Mesendoderm (in vitro differentiated cells): ENCODE measurements around the gene MMP14. TPM values are rescaled to one million over a fixed set of nuclear protein-coding genes. Genes with fewer than 3 reads are reported as not detected.
"Not testable (repeated sequence)": the region's sequence is repeated elsewhere in the genome, so short reads cannot be mapped to it uniquely, and the experiment has no call there.

Source experiments
- DNase-seq: peaks from one replicate; pipeline ENCODE4 v3.0.0; 2013
- H2AK5ac ChIP-seq: 2 replicates; pipeline ENCODE4 v1.6.1; 2013; ENCODE audit warnings: low read length, inconsistent platforms
- H2BK120ac ChIP-seq: 2 replicates; pipeline ENCODE4 v1.6.1; 2013; ENCODE audit warnings: low read depth, mild to moderate bottlenecking, low read length, moderate library complexity, mixed read lengths
- H2BK15ac ChIP-seq: replicated peaks from 2 replicates; pipeline ENCODE4 v1.6.1; 2013; ENCODE audit warnings: low read depth, mild to moderate bottlenecking, moderate library complexity
- H2BK5ac ChIP-seq: 2 replicates; pipeline ENCODE4 v1.6.1; 2013; ENCODE audit warnings: low read length, inconsistent platforms
- H3K18ac ChIP-seq: 2 replicates; pipeline ENCODE4 v1.6.1; 2013; ENCODE audit warnings: mild to moderate bottlenecking, low read length, mixed read lengths
- H3K23ac ChIP-seq: one replicate; pipeline ENCODE4 v1.6.1; 2013; ENCODE audit warnings: low read length
- H3K27ac ChIP-seq: 2 replicates; pipeline ENCODE4 v1.5.1; 2013; ENCODE audit warnings: low read depth, mild to moderate bottlenecking, inconsistent platforms, low read length, moderate library complexity
- H3K27me3 ChIP-seq: 2 replicates; pipeline ENCODE4 v1.6.1; 2013; ENCODE audit warnings: low read length, control low read depth, mild to moderate bottlenecking, inconsistent platforms; ENCODE audit not compliant: insufficient read depth, poor library complexity
- H3K36me3 ChIP-seq: 2 replicates; pipeline ENCODE4 v1.6.1; 2013; ENCODE audit warnings: low read length, inconsistent platforms; ENCODE audit not compliant: control insufficient read depth, insufficient read depth
- H3K4ac ChIP-seq: one replicate; pipeline ENCODE4 v1.6.1; 2013; ENCODE audit warnings: low read depth, mild to moderate bottlenecking, low read length, moderate library complexity
- H3K4me1 ChIP-seq: 2 replicates; pipeline ENCODE4 v1.6.1; 2013; ENCODE audit warnings: low read depth, low read length, inconsistent platforms; ENCODE audit not compliant: control insufficient read depth
- H3K4me2 ChIP-seq: 2 replicates; pipeline ENCODE4 v1.6.1; 2013; ENCODE audit warnings: low read length
- H3K4me3 ChIP-seq: 2 replicates; pipeline ENCODE4 v1.5.1; 2013; ENCODE audit warnings: mild to moderate bottlenecking, low read length
- H3K56ac ChIP-seq: one replicate; pipeline ENCODE4 v1.6.1; 2013; ENCODE audit warnings: low read length
- H3K79me1 ChIP-seq: 2 replicates; pipeline ENCODE4 v1.6.1; 2013; ENCODE audit warnings: low read length, inconsistent platforms
- H3K79me2 ChIP-seq: 2 replicates; pipeline ENCODE4 v1.6.1; 2013; ENCODE audit warnings: mild to moderate bottlenecking, low read length; ENCODE audit not compliant: control insufficient read depth, insufficient read depth
- H3K9ac ChIP-seq: 2 replicates; pipeline ENCODE4 v1.6.1; 2013; ENCODE audit warnings: low read length, inconsistent platforms
- H4K5ac ChIP-seq: one replicate; pipeline ENCODE4 v1.6.1; 2013; ENCODE audit warnings: low read length
- H4K8ac ChIP-seq: one replicate; pipeline ENCODE4 v1.6.1; 2013; ENCODE audit warnings: low read depth, mild to moderate bottlenecking, control low read depth, low read length, moderate library complexity
- WGBS: extraction: QIAGEN DNeasy Blood & Tissue Kit; methylation state at CpG from one replicate; pipeline ENCODE4 v1.1.7; 2013; ENCODE audit warnings: low lambda C conversion rate, missing lambda C conversion rate; ENCODE audit not compliant: insufficient coverage; ENCODE audit errors: extremely low coverage; 5-methylcytosine and 5-hydroxymethylcytosine counted together
- polyA plus RNA-seq, 2 experiments: library from polyadenylated mRNA; stranded (reverse); fragments of 200-250 nt; gene quantifications; one replicate each; pipeline ENCODE4 v1.2.3, GENCODE V29; 2013

The MMP14 gene
- 188 TPM for polyA plus RNA-seq (2013, experiment 1 of 2)
- polyA plus RNA-seq (2013, experiment 2 of 2): 174 TPM

GRCh38 chr14:22836301-22837113, at the start of gene MMP14:
TSS of gene MMP14 (plus strand) at chr14:22836585. CDS start at chr14:22836818, 233 bp downstream.
- WGBS: no CpG with 5 or more reads among the region's 46 CpGs

GRCh38 chr14:22786685-22787084, 49.7 kb upstream of the MMP14 start:
- H3K79me2 ChIP-seq: no peaks in the 10 kb centered on the region
- no peak overlapping the region for H2BK120ac ChIP-seq
- no peak overlapping the region for H3K4me3 ChIP-seq
- no peak overlapping the region for H3K4ac ChIP-seq
- no peak overlapping the region for H3K27ac ChIP-seq
- H2AK5ac ChIP-seq: no peak overlapping the region
- no peak overlapping the region for H3K18ac ChIP-seq
- no peak overlapping the region for H2BK15ac ChIP-seq
- H3K4me2 ChIP-seq: no peak overlapping the region
- no CpG with 5 or more reads among the region's 4 CpGs for WGBS
- H3K4me1 ChIP-seq: no peaks in the 10 kb centered on the region
- H3K27me3 ChIP-seq: no peaks in the 10 kb centered on the region
- no peaks in the 10 kb centered on the region for H3K79me1 ChIP-seq
- H4K5ac ChIP-seq: no peak overlapping the region
- H3K56ac ChIP-seq: no peak overlapping the region
- no peaks in the 10 kb centered on the region for H3K36me3 ChIP-seq
- no peak overlapping the region for H2BK5ac ChIP-seq
- DNase-seq: no peak
- H3K9ac ChIP-seq: no peak overlapping the region
- H3K23ac ChIP-seq: no peak overlapping the region
- no peak overlapping the region for H4K8ac ChIP-seq

More at GRCh38 chr14:22836301-22837113, at the start of gene MMP14:
- Histone ChIP-seq H3K79me2 (peaks cover 33% of the 10 kb centered on the region), H3K4me1 (peaks cover 12% of the 10 kb centered on the region), H3K23ac (peak within 1 kb of the TSS; percentile 100), H3K4me2 (peak within 1 kb of the TSS; percentile 95), H2BK120ac (peak within 1 kb of the TSS; percentile 47), H3K9ac (peak within 1 kb of the TSS; percentile 99), H4K5ac (no peak within 1 kb of the TSS), H2AK5ac (peak within 1 kb of the TSS; percentile 77), H3K4ac (peak within 1 kb of the TSS; percentile 88), H3K36me3 (peaks cover 4% of the 10 kb centered on the region), H3K56ac (peak within 1 kb of the TSS; percentile 98), H3K79me1 (peaks cover 17% of the 10 kb centered on the region), H2BK15ac (no peak within 1 kb of the TSS), H3K18ac (peak within 1 kb of the TSS; percentile 84), H3K27ac (peak within 1 kb of the TSS; percentile 92), H3K4me3 (peak within 1 kb of the TSS; percentile 86), H4K8ac (no peak within 1 kb of the TSS), H3K27me3 (no peaks in the 10 kb centered on the region), H2BK5ac (peak within 1 kb of the TSS; percentile 47)
- peak; percentile 95 for DNase-seq

DNA sequence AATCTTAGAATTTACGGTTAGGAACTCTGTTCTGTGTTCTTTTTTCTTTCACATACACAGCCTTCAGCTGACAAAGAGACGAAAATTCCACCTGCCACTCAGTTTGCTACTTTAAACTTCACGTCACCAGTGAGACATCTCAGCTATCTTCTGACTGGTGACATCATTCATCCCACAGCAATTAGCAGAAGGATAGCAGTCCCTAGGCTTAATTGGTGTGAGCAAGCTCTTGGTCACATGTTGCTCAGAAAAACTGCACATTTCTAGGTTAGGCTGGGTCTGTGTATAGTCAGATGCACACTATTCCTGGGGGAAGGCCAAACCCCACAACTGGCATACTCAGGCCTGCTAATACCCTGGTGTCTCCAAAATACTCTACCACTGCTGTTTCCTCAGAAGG, 45.1 kb upstream of the MMP14 start:
- WGBS: no CpG with 5 or more reads among the region's 3 CpGs
- Histone ChIP-seq H3K9ac (no peak overlapping the region), H4K8ac (no peak overlapping the region), H3K4me3 (no peak overlapping the region), H3K56ac (no peak overlapping the region), H3K4me2 (no peak overlapping the region), H2AK5ac (no peak overlapping the region), H3K23ac (no peak overlapping the region), H3K4ac (no peak overlapping the region), H3K27me3 (no peaks in the 10 kb centered on the region), H3K4me1 (peaks cover under 1% of the 10 kb centered on the region), H2BK5ac (no peak overlapping the region), H4K5ac (no peak overlapping the region), H3K79me1 (no peaks in the 10 kb centered on the region), H2BK120ac (no peak overlapping the region), H3K36me3 (no peaks in the 10 kb centered on the region), H2BK15ac (no peak overlapping the region), H3K27ac (no peak overlapping the region), H3K79me2 (no peaks in the 10 kb centered on the region), H3K18ac (no peak overlapping the region)
- no peak for DNase-seq

GRCh38 chr14:22792158-22792557, 44.2 kb upstream of the MMP14 start:
- Histone ChIP-seq H4K5ac (no peak overlapping the region), H3K36me3 (no peaks in the 10 kb centered on the region), H3K23ac (no peak overlapping the region), H3K56ac (no peak overlapping the region), H3K27me3 (no peaks in the 10 kb centered on the region), H2AK5ac (no peak overlapping the region), H3K27ac (no peak overlapping the region), H3K4ac (no peak overlapping the region), H3K79me1 (no peaks in the 10 kb centered on the region), H3K9ac (no peak overlapping the region), H3K4me2 (no peak overlapping the region), H3K4me3 (no peak overlapping the region), H3K4me1 (peaks cover 4% of the 10 kb centered on the region), H4K8ac (no peak overlapping the region), H3K18ac (no peak overlapping the region), H3K79me2 (no peaks in the 10 kb centered on the region), H2BK15ac (no peak overlapping the region), H2BK120ac (no peak overlapping the region), H2BK5ac (no peak overlapping the region)
- no peak for DNase-seq
- WGBS: no CpG with 5 or more reads among the region's 2 CpGs

DNA sequence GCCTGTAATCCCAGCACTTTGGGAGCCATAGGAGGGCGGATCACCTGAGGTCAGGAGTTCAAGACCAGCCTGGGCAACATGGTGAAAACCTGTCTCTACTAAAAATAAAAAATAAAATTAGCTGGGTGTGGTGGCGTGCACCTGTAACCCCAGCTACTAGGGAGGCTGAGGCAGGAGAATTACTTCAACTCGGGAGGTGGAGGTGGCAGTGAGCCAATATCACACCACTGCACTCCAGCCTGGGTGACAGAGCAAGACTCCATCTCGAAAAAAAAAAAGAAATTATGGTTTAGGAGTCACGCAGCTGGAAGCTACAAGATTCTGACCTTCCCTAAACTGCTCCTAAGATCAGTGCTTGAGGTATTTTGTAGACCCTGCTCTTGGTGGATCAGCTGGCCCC, 42.8 kb upstream of the MMP14 start:
- WGBS: no CpG with 5 or more reads among the region's 5 CpGs
- not testable (repeated sequence) for H3K4me1 ChIP-seq

More for the DNA sequence above, 42.8 kb upstream of the MMP14 start:
- not testable (repeated sequence) for H3K4ac ChIP-seq, H2AK5ac ChIP-seq, H3K27ac ChIP-seq, H3K4me3 ChIP-seq, H4K8ac ChIP-seq, H4K5ac ChIP-seq, H3K79me2 ChIP-seq, H3K56ac ChIP-seq, H3K18ac ChIP-seq, H2BK5ac ChIP-seq, H3K9ac ChIP-seq, H3K4me2 ChIP-seq, H3K79me1 ChIP-seq, H2BK120ac ChIP-seq, H3K36me3 ChIP-seq, DNase-seq, H3K27me3 ChIP-seq, H2BK15ac ChIP-seq, H3K23ac ChIP-seq
